ENCODE results near the gene ZFYVE9.

The ZFYVE9 gene

DNA sequence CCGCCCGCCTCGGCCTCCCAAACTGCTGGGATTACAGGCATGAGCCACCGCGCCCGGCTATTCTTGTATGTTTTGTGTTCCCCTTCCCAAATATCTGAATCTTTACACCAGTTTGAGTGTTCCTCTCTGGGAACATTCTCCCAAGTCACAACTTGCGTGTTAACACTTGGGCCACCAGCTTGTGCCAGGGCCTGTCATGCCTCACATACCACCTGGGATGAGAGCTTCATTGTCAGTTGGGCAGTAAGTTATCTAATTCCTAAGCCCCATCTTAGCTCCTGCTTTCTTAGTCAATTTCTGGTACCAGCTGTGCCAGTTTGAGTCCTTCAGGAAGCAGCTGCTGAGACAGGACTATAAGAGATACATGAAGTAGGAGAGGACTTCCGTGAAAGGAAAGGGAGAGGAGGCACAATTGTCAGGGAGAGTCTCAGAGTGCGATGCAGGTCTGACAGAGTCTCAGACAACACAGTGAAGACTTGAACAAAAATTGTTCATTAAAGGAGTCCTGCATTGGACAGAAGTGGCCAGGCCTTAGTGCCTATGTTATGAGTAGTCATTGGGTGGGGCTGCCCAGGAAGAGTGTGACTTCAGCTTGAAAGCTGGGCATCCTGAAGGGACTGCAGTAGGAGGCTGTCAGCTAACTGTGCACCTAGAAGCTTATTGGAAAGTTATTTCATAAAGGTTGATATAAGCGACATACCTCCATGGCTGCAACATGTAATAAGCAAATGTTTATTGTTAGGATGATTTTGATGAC, 17.3 kb downstream of the ZFYVE9 start:
- H3K27me3 ChIP-seq (ENCODE audit: insufficient read depth, low read length, poor library complexity): no peaks in the 10 kb centered on the region
- H3K9me3 ChIP-seq (ENCODE audit: insufficient read depth, low read length, severe bottlenecking): no peaks in the 10 kb centered on the region
- no peaks in the 10 kb centered on the region for H3K4me1 ChIP-seq (ENCODE audit: insufficient read depth, low read length)
- H3K9ac ChIP-seq (ENCODE audit: low read depth, low read length): no peak overlapping the region
- H3K36me3 ChIP-seq (ENCODE audit: insufficient read depth, low read length): peaks cover 3% of the 10 kb centered on the region; the same call in 1 of the 2 replicates
- no peak overlapping the region for H3K4me2 ChIP-seq (ENCODE audit: insufficient read depth, low read length)
- no peak overlapping the region for H2AFZ ChIP-seq (ENCODE audit: low read depth, low read length)
- H3K4me3 ChIP-seq (ENCODE audit: low read depth in 1 of 2, low read length in 2 of 2): no peak overlapping the region
- ATAC-seq (ENCODE audit: insufficient read depth, low read depth): no peak
- no peak overlapping the region for H3K27ac ChIP-seq (ENCODE audit: low read length)
- H3K79me2 ChIP-seq (ENCODE audit: insufficient read depth, low read length): peaks cover 84% of the 10 kb centered on the region
- no peak for DNase-seq
- H4K20me1 ChIP-seq (ENCODE audit: insufficient read depth, low read length): peaks cover 30% of the 10 kb centered on the region; the same call in 1 of the 2 replicates
- TF ChIP-seq EZH2 (IDR thresholded peaks at IDR 0.05; ENCODE audit: borderline replicate concordance, low read depth, low read length, severe bottlenecking): no peak
- TF ChIP-seq, protein P1, sequence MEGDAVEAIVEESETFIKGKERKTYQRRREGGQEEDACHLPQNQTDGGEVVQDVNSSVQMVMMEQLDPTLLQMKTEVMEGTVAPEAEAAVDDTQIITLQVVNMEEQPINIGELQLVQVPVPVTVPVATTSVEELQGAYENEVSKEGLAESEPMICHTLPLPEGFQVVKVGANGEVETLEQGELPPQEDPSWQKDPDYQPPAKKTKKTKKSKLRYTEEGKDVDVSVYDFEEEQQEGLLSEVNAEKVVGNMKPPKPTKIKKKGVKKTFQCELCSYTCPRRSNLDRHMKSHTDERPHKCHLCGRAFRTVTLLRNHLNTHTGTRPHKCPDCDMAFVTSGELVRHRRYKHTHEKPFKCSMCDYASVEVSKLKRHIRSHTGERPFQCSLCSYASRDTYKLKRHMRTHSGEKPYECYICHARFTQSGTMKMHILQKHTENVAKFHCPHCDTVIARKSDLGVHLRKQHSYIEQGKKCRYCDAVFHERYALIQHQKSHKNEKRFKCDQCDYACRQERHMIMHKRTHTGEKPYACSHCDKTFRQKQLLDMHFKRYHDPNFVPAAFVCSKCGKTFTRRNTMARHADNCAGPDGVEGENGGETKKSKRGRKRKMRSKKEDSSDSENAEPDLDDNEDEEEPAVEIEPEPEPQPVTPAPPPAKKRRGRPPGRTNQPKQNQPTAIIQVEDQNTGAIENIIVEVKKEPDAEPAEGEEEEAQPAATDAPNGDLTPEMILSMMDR (IDR thresholded peaks at IDR 0.05; ENCODE audit: borderline replicate concordance, extremely low read depth, low read length, poor library complexity, severe bottlenecking): no peak

DNA sequence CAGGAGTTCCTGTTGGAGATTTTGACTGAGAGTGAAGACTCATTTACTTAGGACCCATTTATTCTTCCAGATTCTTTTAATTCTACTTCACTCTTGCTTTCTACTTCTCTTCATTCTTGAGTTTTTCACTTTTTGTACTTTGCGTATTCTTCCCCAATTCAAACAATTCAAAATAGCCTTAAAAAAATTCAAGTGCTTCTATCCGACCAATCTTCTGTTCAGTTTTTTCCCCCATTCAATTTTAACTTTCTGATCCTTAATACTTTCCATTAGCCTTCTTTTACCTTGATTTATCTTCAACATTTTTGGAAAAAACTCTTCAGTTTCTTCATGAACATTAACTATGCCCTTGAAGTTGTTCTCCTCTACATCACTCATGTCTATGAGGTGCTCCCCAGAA, 21.1 kb downstream of the ZFYVE9 start:
- peaks cover 31% of the 10 kb centered on the region; the same call in 1 of the 2 replicates for H4K20me1 ChIP-seq (ENCODE audit: insufficient read depth, low read length)
- peaks cover 7% of the 10 kb centered on the region for H3K36me3 ChIP-seq (ENCODE audit: insufficient read depth, low read length)
- no peaks in the 10 kb centered on the region for H3K4me1 ChIP-seq (ENCODE audit: insufficient read depth, low read length)
- H3K4me2 ChIP-seq (ENCODE audit: insufficient read depth, low read length): no peak overlapping the region
- no peak for TF ChIP-seq EZH2 (IDR thresholded peaks at IDR 0.05; ENCODE audit: borderline replicate concordance, low read depth, low read length, severe bottlenecking)
- TF ChIP-seq, protein P1 (IDR thresholded peaks at IDR 0.05; ENCODE audit: borderline replicate concordance, extremely low read depth, low read length, poor library complexity, severe bottlenecking): no peak
- no peaks in the 10 kb centered on the region for H3K9me3 ChIP-seq (ENCODE audit: insufficient read depth, low read length, severe bottlenecking)
- no peak for DNase-seq
- no peak overlapping the region for H2AFZ ChIP-seq (ENCODE audit: low read depth, low read length)
- H3K4me3 ChIP-seq (ENCODE audit: low read depth in 1 of 2, low read length in 2 of 2): no peak overlapping the region
- no peak for ATAC-seq (ENCODE audit: insufficient read depth, low read depth)
- no peak overlapping the region for H3K27ac ChIP-seq (ENCODE audit: low read length)
- H3K27me3 ChIP-seq (ENCODE audit: insufficient read depth, low read length, poor library complexity): no peaks in the 10 kb centered on the region
- peaks cover 85% of the 10 kb centered on the region for H3K79me2 ChIP-seq (ENCODE audit: insufficient read depth, low read length)
- H3K9ac ChIP-seq (ENCODE audit: low read depth, low read length): no peak overlapping the region

DNA sequence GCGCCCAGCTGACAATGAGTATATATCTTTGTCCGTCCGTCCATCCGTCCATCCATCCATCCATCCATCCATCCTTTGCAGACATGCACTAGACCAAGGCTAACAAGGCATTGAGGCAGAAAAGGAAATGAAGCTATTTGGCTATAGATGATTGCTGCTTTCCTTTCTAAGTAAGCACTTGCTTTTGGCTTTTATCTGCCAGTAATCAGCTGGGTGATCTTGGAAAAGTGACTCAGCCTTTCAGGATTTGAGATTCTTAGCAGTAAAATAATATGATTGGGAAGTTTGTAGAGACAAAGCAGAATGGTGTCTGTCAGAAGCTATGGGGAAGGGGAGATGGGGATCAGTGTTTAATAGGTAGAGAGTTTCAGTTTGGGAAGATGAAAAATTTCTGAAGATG, 22.7 kb downstream of the ZFYVE9 start:
- no peak for DNase-seq
- Histone ChIP-seq H3K4me1 (ENCODE audit: insufficient read depth, low read length) (no peaks in the 10 kb centered on the region), H3K27ac (ENCODE audit: low read length) (no peak overlapping the region), H3K79me2 (ENCODE audit: insufficient read depth, low read length) (peaks cover 86% of the 10 kb centered on the region), H3K9ac (ENCODE audit: low read depth, low read length) (no peak overlapping the region), H3K36me3 (ENCODE audit: insufficient read depth, low read length) (peaks cover 7% of the 10 kb centered on the region), H2AFZ (ENCODE audit: low read depth, low read length) (no peak overlapping the region), H3K9me3 (ENCODE audit: insufficient read depth, low read length, severe bottlenecking) (no peaks in the 10 kb centered on the region), H3K4me3 (ENCODE audit: low read depth in 1 of 2, low read length in 2 of 2) (no peak overlapping the region), H3K27me3 (ENCODE audit: insufficient read depth, low read length, poor library complexity) (no peaks in the 10 kb centered on the region), H4K20me1 (ENCODE audit: insufficient read depth, low read length) (peaks cover 19% of the 10 kb centered on the region; the same call in 1 of the 2 replicates), H3K4me2 (ENCODE audit: insufficient read depth, low read length) (no peak overlapping the region)
- no peak for ATAC-seq (ENCODE audit: insufficient read depth, low read depth)
- TF ChIP-seq, protein P1 (IDR thresholded peaks at IDR 0.05; ENCODE audit: borderline replicate concordance, extremely low read depth, low read length, poor library complexity, severe bottlenecking): no peak
- no peak for TF ChIP-seq EZH2 (IDR thresholded peaks at IDR 0.05; ENCODE audit: borderline replicate concordance, low read depth, low read length, severe bottlenecking)

Data from DND-41 (cell line).